ENCODE data around the gene HSD17B7. TPM values are rescaled to one million over a fixed set of nuclear protein-coding genes. Genes with fewer than 3 reads are reported as not detected.
"Not testable (repeated sequence)": the region's sequence is repeated elsewhere in the genome, so short reads cannot be mapped to it uniquely, and the experiment has no call there.

Gene HSD17B7
- total and polyA plus RNA-seq, 2 of the 13 experiments (the other 11 are each of a cell fraction or from before 2014, with no cell fraction given), result 43.9 to 84.9 TPM

GRCh38 chr1:162746264-162746942, 44.1 kb upstream of the HSD17B7 start (continued):
- TF ChIP-seq ZGPAT (CRISPR knock-in tag; IDR thresholded peaks at IDR 0.05) (peak; percentile 84), FOXA3 (CRISPR knock-in tag; IDR thresholded peaks at IDR 0.05) (peak; percentile 97), NCOA1 (CRISPR knock-in tag; IDR thresholded peaks at IDR 0.05) (0 out of 2 replicates have a peak, but pooled peaks have one; percentile 59), LCORL (CRISPR knock-in tag; IDR thresholded peaks at IDR 0.05) (peak; percentile 91), ZNF281 (CRISPR knock-in tag; IDR thresholded peaks at IDR 0.05; ENCODE audit: borderline replicate concordance) (0 out of 2 replicates have a peak, but pooled peaks have one; percentile 52), ZKSCAN8 (CRISPR knock-in tag; IDR thresholded peaks at IDR 0.05; ENCODE audit: borderline replicate concordance) (peak; percentile 51; the same call in 1 of the 2 replicates), KAT7 (CRISPR knock-in tag; IDR thresholded peaks at IDR 0.05; ENCODE audit: borderline replicate concordance) (0 out of 2 replicates have a peak, but pooled peaks have one; percentile 58), HMG20B (CRISPR knock-in tag; conservative IDR thresholded peaks at IDR 0.05) (peak; percentile 67; the same call in 1 of the 2 replicates), ARHGAP35 (CRISPR knock-in tag; IDR thresholded peaks at IDR 0.05; ENCODE audit: borderline replicate concordance) (0 out of 2 replicates have a peak, but pooled peaks have one; percentile 40), ISL2 (CRISPR knock-in tag; IDR thresholded peaks at IDR 0.05) (peak; percentile 74), IKZF5 (CRISPR knock-in tag; IDR thresholded peaks at IDR 0.05) (peak; percentile 74; the same call in 1 of the 2 replicates), ARID5B (CRISPR knock-in tag; IDR thresholded peaks at IDR 0.05) (peak; percentile 88), ZNF670 (CRISPR knock-in tag; IDR thresholded peaks at IDR 0.05; ENCODE audit: borderline replicate concordance) (peak; percentile 91), FOXP4 (CRISPR knock-in tag; IDR thresholded peaks at IDR 0.05) (peak; percentile 84), MYPOP (CRISPR knock-in tag; IDR thresholded peaks at IDR 0.05) (peak; percentile 45; the same call in 1 of the 2 replicates)
- TF ChIP-seq LCORL (IDR thresholded peaks at IDR 0.05), result not testable (repeated sequence)
